Measurements from ENCODE around the gene TMEM30A. TPM values are rescaled to one million over a fixed set of nuclear protein-coding genes. Genes with fewer than 3 reads are reported as not detected.

Gene TMEM30A
- total RNA-seq, 4 donors from 2014 or later, result 28.9 to 86.2 (median 56.5) TPM

- DNase-seq, result no peak
- WGBS, 2 donors (ENCODE audit: low coverage in 1 of 2), result 51 to 74% methylated on average over 3 to 4 of the region's 4 CpGs
- intact Hi-C loops (cut with DNase I; ENCODE audit: low total_unique reads), result no loop called here
- Histone ChIP-seq H3K4me3 (no peak overlapping the region), H3K36me3 (no peaks in the 10 kb centered on the region), H3K27me3 (no peaks in the 10 kb centered on the region), H3K9me3 (no peaks in the 10 kb centered on the region), H3K4me1 (peaks cover 23 to 84% (median 33%) of the 10 kb centered on the region in 4 donors), H3K27ac (no peak overlapping the region)
- TF ChIP-seq EP300 (IDR thresholded peaks at IDR 0.05; ENCODE audit: low read depth), result no peak
- TF ChIP-seq POLR2A (IDR thresholded peaks at IDR 0.05), result no peak
- TF ChIP-seq POLR2AphosphoS5 (IDR thresholded peaks at IDR 0.05), result no peak
- TF ChIP-seq CTCF (IDR thresholded peaks at IDR 0.05), result no peak
- in situ Hi-C loops (cut with MboI; ENCODE audit: low pct_ligation_motif_present in 1 of 4, low pct_unique_long_range_greater_than_20kb in 1 of 4, low sequenced_read_pairs in 3 of 4), result no loop called here
These were observed 6.0 kb downstream of the TMEM30A start for GRCh38 chr6:75278474-75279077.

GRCh38 chr6:75275067-75275466, 9.5 kb downstream of the TMEM30A start:
- Histone ChIP-seq H3K27me3 (no peaks in the 10 kb centered on the region), H3K9me3 (no peaks in the 10 kb centered on the region), H3K4me3 (no peak overlapping the region), H3K36me3 (no peaks in the 10 kb centered on the region), H3K27ac (no peak overlapping the region), H3K4me1 (peaks cover 3 to 61% (median 18%) of the 10 kb centered on the region in 4 donors)
- in situ Hi-C loops (cut with MboI; ENCODE audit: low pct_ligation_motif_present in 1 of 4, low pct_unique_long_range_greater_than_20kb in 1 of 4, low sequenced_read_pairs in 3 of 4), result no loop called here
- TF ChIP-seq EP300 (IDR thresholded peaks at IDR 0.05; ENCODE audit: low read depth), result no peak
- no peak for TF ChIP-seq CTCF (IDR thresholded peaks at IDR 0.05)
- TF ChIP-seq POLR2A (IDR thresholded peaks at IDR 0.05), result no peak
- DNase-seq, result no peak
- intact Hi-C loops (cut with DNase I; ENCODE audit: low total_unique reads), result no loop called here

GRCh38 chr6:75273009-75273408, 11.6 kb downstream of the TMEM30A start:
- H3K36me3 ChIP-seq, result no peaks in the 10 kb centered on the region
- peak overlapping the region in 3 of 4 donors; percentile 12 to 48 (median 21) for H3K27ac ChIP-seq
- H3K4me3 ChIP-seq, result no peak overlapping the region
- no peaks in the 10 kb centered on the region for H3K27me3 ChIP-seq
- in situ Hi-C loops (cut with MboI; ENCODE audit: low pct_ligation_motif_present in 1 of 4, low pct_unique_long_range_greater_than_20kb in 1 of 4, low sequenced_read_pairs in 3 of 4), result no loop called here
- H3K4me1 ChIP-seq, result peaks cover 3 to 55% (median 12%) of the 10 kb centered on the region in 4 donors
- WGBS, 2 donors (ENCODE audit: low coverage in 1 of 2), result 60 to 79% methylated on average over 4 of the region's 4 CpGs
- no peaks in the 10 kb centered on the region for H3K9me3 ChIP-seq
- TF ChIP-seq POLR2AphosphoS5 (IDR thresholded peaks at IDR 0.05) (no peak), CTCF (IDR thresholded peaks at IDR 0.05) (no peak), POLR2A (IDR thresholded peaks at IDR 0.05) (no peak), EP300 (IDR thresholded peaks at IDR 0.05; ENCODE audit: low read depth) (no peak)
- DNase-seq, result no peak
- intact Hi-C loops (cut with DNase I; ENCODE audit: low total_unique reads), result no loop called here

GRCh38 chr6:75272145-75272840, 12.3 kb downstream of the TMEM30A start:
- in situ Hi-C loops (cut with MboI; ENCODE audit: low pct_ligation_motif_present in 1 of 4, low pct_unique_long_range_greater_than_20kb in 1 of 4, low sequenced_read_pairs in 3 of 4) (no loop called here), intact Hi-C loops (cut with DNase I; ENCODE audit: low total_unique reads) (no loop called here)
- Histone ChIP-seq H3K27ac (peak overlapping the region; percentile 21 to 48 (median 26)), H3K27me3 (no peaks in the 10 kb centered on the region), H3K36me3 (no peaks in the 10 kb centered on the region), H3K4me1 (peaks cover 3 to 55% (median 20%) of the 10 kb centered on the region in 4 donors), H3K4me3 (no peak overlapping the region), H3K9me3 (no peaks in the 10 kb centered on the region)
- DNase-seq, result no peak
- WGBS, 2 donors (ENCODE audit: low coverage in 1 of 2), result 83 to 90% methylated on average over 5 of the region's 5 CpGs
- TF ChIP-seq EP300 (IDR thresholded peaks at IDR 0.05; ENCODE audit: low read depth), result no peak
- TF ChIP-seq POLR2AphosphoS5 (IDR thresholded peaks at IDR 0.05), result no peak
- no peak for TF ChIP-seq POLR2A (IDR thresholded peaks at IDR 0.05)
- TF ChIP-seq CTCF (IDR thresholded peaks at IDR 0.05), result no peak
